Measurements from ENCODE around the gene NAIF1.

DNA sequence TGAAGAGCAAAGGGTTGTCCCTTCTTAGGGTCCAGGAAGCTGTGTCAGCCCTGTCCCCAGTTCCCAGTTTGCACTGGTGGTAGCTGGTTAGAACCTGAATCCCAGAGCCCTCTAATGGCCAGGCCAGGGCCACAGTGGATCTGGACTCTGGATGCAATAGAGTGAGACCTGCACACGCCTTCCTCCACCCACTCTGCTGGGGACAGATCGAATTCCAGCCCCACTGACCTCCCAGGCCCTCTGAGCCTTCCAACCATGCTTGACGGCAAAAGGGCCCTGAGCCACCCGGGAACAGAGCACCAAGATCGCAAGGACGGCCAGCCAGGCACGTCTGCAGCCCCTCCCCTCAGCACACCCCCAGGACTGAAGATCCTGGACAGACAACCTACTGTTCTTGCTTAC lies 23.7 kb downstream of the NAIF1 start:
- TF ChIP-seq, protein P1, sequence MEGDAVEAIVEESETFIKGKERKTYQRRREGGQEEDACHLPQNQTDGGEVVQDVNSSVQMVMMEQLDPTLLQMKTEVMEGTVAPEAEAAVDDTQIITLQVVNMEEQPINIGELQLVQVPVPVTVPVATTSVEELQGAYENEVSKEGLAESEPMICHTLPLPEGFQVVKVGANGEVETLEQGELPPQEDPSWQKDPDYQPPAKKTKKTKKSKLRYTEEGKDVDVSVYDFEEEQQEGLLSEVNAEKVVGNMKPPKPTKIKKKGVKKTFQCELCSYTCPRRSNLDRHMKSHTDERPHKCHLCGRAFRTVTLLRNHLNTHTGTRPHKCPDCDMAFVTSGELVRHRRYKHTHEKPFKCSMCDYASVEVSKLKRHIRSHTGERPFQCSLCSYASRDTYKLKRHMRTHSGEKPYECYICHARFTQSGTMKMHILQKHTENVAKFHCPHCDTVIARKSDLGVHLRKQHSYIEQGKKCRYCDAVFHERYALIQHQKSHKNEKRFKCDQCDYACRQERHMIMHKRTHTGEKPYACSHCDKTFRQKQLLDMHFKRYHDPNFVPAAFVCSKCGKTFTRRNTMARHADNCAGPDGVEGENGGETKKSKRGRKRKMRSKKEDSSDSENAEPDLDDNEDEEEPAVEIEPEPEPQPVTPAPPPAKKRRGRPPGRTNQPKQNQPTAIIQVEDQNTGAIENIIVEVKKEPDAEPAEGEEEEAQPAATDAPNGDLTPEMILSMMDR (IDR thresholded peaks at IDR 0.05) = peak in 1 of 4 donors; percentile 17
- TF ChIP-seq POLR2A (IDR thresholded peaks at IDR 0.05) = peak; percentile 27
